Activated CD8-positive, alpha-beta memory T cell treated with anti-CD3 and anti-CD28 coated beads for 1 hour (primary cell): ENCODE measurements around the gene NDRG4.

Experiments
- DNase-seq, 2 donors: peaks; one replicate each; pipeline ENCODE4 v3.0.0-alpha.2; 2020; ENCODE audit warnings: low read depth in 1 of 2; ENCODE audit errors: extremely low read depth in 1 of 2

Gene NDRG4

DNA sequence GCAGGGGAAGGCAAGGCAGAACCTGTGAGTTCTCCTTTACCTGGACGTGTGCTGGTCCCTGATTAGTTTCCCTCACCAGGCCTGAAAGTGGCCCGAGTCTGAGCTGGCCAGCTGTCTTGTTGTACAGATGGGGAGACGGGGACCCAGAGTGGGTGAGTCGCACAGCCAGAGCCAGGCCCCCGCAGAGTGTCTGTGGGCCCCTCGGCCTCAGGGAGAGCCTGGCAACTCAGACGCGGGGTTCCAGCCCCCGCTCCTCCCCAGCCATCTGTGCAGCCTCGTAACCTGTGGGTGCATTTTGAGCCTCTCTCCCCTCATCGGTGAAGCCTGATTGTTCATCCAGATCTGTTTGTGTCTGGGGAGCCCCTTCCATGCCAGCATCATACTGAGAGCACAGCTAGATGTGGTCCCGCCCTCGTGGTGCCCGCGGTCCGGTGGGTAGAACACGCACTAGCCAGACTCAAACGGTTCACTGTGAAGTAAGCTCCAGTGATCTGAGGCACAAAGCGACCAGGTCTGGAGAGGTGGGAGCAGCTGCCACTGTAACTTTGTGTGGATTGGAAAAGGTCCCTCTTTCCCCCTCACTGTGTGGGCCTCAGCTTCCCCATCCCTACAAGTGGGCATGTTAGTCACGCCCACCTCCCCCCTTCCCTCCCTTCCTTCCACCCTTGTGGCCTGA lies 6.0 kb upstream of the NDRG4 start:
- DNase-seq, result no peak

DNA sequence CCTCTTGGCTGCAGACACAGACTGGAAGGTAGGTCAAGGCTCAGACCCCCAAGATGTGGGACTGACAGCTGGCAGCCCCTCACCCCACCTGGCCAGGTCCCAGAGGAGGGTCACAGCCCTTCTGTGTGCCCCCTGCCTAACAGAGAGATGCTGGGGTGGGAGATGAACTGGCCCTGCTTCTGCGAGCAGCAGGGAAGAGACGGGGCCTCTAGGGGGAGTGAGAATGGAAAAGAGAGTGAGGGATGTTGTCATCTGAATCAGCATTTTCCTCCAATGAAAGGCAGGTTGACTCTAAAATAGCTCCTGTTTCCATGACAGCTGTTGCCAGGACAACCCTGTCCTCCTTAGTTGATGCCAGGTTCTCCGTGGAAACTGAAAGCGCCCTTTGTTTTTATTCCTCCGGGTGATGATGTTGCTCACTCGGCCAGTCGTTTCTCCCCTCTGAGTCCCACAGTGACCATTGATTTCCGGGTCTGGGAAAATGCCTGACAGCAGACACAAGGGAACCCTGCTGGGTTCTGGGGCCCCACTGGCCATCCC lies 4.9 kb upstream of the NDRG4 start:
- no peak for DNase-seq

DNA sequence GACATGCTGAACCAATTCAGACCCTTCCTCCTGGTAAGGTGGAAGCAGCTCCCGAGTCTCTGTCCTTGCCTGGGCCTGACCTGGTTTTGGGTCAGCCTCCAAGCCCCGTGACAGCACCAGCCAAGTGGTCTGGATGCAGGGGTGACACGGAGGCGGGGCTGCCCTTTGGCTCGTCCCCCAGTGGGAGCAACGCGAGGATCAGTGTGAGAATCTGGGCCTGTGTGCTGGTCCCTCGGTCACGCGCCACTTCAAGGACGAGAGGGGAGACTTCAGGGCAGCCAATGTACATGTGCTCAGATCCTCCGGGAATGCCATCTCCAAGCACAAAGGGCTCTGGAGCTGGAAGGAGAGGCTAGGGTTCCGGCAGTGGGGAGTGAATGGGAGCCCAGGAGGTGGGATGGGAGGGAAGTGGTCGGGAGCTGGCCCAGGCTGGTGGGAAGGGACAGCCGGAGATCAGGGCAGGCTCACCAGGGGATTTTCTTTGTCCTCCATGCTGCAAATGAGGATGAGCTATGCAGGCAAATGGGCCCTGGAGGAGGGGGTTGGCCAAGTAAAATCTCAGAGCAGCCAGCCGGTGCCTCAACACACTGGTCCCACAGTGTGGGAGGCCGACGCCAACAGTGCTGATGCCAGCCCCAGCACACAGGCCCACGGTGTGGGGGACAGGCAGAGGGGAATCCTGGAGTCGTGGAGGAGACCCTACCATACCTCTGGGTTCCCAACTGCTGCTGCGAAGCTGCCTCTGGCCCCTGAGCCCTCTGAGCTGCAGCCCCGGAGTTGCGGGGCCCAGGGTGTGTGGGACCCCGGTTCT lies 4.2 kb upstream of the NDRG4 start:
- no peak for DNase-seq

DNA sequence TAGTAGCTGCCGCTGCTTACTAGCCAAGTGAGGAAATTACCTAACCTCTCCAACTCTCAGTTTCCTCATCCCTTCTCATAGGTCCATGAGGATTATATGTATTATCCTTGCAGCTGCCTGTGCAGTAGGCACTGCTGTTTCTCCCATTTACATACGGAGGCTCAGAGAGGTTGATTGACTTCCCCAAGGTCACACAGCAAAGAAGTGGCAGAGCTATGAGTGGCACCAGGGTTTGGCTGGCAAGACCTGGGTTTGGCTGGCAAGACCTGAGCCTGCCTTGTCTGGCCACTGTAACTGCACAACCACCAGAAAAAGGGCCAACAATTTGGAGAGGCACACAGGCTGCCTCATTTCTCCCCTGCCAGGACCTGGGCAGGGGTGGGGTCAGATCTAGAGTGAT lies 2.5 kb upstream of the NDRG4 start:
- DNase-seq, result no peak

DNA sequence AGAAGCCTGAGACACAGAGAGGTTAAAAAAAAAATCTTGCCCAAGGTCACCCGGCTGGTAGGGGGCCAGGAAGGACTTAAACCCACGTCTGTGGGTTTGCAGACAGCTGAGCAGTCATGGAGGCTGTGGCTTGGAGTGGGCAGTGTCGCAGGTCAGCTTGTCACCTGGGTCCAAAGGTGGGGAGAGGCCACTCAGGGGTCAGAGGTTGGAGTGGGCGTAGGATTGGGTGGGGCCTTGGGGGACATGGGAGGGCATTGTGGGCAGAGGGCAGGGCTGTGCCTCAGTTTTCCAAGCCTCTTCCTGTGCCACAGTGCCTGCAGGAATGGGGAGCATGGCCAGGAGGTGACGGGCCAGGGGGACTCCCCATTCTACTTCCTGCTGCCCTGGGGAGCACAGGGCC lies 2.0 kb upstream of the NDRG4 start:
- no peak for DNase-seq

DNA sequence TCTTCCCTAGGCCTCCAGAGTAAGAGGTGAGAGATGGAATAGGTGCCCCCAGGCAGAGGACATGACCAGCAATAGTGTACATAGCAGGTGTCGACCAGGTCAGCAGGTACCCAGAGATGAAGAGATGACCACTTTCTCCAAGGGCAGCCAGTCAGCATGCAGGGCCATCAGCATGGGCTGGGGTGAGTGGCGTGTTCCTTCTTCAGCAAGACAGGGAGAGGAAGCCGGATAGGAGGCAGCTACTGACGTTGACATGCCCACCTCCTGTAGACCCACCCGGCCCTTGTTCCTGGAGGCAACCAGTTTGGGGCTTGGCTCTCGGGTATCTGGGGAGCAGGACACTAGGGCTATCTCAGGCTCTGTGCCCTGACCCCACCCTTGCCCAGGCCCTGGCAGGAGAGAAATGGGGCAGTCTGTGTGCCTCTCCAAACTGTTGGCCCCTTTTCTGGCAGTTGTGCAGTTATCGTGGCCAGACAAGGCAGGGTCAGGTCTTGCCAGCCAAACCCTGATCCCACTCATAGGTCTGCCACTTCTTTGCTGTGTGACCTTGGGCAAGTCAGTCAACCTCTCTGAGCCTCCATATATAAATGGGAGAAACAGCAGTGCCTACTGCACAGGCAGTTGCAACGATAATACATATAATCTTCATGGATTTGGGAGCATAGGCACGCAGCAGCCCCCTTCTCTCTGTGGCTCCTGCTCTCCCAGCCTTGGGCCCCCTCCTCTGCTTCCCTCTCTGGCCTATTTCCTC lies 1.4 kb upstream of the NDRG4 start:
- no peak for DNase-seq

DNA sequence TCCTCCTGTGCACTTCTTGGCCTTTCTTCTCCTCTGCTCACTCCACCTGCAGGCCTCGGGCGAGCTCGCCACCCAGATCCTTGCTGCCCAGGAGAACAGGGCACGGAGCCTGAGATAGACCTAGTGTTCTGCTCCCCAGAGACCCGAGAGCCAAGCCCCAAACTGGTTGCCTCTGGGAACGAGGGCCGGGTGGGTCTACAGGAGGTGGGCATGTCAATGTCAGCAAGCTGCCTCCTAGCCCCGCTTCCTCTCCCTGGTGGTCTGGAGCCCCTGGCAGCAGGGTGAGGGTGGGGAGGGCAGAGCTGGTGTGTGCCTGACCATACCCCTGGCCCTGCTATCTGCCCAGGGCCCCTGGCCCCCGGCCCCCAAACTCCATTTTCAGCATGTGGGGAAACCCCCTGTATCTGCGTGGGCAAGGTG lies 841 bp upstream of the NDRG4 start:
- DNase-seq, result no peak

DNA sequence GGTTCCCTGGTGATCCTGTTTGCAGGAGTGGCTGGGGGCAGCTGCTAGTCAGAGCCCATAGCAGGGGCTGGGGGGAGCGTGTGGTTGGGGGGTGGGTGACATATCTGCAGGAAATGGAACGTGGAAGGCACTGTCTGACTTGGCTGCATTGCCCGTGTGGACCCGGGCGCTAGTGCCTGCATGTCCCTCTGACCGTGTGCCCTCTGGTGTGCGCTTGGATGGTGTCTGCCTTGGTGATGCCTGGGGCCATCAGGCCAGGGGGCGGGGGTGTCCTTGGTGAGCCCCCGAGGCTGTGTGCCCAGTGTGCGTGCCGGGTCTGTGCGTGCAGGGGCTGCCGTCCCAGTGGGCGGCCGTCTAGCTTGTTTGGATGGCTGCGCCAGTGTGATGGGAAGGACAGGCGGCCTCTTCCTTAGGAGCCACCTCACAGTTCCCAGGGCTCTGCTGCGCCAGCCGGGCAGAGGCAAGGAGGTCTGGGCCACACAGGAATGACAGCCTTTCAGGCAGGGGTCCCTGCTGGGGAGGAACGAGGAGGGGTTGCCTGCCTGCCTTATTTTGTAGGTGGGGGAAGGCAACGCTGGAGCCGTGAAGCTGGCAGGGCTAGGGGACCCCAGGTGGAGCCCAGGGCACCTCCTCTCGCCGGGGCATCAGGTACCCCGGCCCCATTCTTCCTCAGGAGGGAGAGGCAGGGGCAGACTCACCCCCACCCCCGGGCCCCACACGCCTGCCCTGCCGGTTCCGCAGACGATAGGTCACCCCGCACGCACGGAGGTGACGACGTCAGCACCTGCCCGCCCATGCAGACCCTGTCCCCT lies 693 bp downstream of the NDRG4 start:
- DNase-seq, result no peak

DNA sequence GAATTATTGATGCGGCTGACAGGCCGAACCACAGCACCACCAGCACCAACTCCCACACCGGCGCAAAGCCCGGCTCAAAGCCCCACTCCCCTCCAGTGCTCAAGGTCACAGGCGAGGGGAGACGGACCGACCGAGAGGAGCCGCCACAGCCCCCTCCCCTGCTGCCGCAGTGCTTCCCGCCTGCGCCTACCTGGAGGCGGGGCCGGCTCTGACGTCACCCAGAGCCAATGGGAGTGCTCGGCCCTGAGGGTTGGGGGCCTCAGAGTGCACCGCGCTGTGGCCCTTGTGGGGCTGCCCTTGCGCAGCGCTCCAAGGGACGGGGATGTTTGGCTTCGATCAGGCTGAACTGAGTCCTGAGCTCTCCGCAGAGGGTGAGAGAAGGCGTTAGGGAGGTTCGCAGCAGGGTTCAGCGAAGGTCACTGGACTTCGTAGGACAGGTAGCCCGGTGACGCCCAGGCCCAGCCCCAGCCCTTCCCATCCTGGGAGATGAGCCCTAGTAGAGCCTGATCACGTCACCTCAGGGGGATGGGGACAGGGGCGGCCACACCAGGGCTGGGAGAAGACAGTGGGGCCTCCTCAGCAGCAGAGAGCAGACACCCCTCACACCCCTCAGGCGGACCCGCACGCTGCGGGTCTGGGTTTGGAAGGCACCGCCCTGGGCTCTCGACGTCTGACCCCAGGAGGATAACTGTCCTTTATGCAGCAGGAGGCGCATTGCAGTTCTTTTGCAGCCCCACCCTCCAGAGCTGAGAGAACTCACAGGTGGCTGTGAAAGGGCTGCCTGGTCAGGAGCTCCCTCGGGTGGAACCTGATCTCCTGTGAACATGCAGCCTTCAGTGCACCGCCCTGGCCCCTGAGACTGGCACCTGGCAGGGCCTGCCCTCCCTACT lies 1.5 kb downstream of the NDRG4 start:
- no peak for DNase-seq

DNA sequence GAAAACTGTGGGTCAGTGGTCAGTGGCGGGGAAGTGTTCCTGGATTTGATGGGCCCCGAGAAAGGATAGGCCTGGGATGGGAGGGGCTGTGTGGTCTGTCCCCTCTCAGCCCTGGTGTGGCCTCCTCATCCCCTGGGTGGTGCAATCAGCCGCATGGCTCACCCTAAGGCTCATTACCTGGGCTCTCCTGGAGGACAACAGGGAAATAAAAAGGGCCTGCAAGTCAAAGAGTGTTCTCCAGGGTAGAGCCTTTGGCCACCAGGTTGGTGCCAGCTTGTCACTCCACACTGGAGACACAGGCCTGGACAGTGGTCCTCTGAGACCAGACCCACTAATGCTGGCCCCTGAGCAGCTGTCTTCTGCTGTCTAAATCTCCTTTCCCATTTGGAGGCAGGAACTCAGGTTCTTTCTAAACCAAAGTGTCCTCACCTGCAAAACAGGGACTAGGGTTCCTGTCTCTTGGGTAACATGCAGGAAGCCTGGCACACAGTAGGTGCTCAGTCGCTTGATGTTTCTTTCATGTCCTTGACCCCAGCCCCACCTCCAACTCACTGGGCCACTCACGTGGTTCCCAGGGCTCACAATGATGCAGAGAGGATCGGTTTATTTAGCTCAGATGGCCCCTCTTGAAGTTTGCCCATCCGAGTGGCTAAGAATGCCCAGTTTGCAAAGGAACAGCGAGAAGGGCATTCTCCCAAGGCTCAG lies 2.4 kb downstream of the NDRG4 start:
- DNase-seq, result no peak

DNA sequence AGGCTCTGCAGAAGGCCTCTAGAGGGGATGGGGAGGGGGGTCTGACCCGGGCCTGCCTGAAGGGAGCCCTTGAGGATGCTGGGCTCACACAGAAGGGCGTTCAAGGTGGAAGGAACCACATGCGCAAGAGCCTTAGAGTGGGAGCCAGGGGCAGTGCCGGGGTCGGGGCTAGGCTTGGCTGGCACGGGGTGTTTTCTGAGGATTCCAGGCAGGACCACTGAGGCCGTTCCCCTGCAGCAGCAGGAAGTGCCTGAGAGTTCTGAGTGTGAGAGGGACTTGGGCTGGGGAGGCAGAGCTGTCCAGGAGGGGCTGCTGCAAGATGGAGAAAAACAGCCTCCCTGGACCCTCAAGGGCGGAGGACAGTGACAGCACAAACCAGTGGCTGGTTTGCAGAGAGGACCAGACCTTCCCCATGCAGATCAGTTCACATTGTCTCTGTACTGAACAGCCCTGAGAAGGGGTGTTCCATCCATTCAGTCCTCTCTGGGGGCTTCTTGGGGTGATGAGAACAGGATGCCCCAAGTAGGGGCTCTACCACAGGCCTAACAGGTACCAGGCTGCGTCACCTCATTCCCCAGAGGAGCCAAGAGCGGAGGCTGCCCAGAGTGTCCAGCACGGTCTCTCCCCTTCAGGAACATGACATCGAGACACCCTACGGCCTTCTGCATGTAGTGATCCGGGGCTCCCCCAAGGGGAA lies 3.4 kb downstream of the NDRG4 start:
- no peak for DNase-seq

DNA sequence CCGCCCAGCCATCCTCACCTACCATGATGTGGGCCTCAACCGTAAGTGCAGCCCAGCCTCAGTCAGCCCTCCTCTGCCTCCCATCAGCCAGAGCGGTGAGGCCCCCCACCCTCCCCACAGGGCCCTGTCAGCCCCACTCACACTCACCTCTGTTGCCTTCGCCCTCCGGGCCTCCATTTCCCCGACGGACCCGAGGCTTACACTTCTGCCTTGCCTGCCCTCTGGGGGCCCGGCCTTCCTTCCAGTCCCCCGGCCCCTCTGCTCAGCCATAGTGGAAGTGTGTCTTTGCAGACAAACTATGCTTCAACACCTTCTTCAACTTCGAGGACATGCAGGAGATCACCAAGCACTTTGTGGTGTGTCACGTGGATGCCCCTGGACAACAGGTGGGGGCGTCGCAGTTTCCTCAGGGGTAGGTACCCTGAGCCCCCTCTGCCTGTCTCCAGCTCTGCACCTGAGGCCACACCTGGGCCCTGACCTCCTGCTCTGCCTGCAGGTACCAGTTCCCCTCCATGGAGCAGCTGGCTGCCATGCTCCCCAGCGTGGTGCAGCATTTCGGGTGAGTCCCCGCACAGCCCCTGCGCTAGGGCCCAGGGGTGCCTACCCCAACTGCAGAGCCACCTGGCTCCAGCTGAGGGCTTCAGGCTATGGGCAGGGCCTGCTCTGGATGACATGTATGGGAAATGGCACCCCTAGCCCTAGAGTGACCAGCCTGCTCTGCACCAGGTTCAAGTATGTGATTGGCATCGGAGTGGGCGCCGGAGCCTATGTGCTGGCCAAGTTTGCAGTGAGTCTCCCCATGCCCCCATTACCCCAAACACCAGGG lies 4.1 kb downstream of the NDRG4 start:
- no peak for DNase-seq

DNA sequence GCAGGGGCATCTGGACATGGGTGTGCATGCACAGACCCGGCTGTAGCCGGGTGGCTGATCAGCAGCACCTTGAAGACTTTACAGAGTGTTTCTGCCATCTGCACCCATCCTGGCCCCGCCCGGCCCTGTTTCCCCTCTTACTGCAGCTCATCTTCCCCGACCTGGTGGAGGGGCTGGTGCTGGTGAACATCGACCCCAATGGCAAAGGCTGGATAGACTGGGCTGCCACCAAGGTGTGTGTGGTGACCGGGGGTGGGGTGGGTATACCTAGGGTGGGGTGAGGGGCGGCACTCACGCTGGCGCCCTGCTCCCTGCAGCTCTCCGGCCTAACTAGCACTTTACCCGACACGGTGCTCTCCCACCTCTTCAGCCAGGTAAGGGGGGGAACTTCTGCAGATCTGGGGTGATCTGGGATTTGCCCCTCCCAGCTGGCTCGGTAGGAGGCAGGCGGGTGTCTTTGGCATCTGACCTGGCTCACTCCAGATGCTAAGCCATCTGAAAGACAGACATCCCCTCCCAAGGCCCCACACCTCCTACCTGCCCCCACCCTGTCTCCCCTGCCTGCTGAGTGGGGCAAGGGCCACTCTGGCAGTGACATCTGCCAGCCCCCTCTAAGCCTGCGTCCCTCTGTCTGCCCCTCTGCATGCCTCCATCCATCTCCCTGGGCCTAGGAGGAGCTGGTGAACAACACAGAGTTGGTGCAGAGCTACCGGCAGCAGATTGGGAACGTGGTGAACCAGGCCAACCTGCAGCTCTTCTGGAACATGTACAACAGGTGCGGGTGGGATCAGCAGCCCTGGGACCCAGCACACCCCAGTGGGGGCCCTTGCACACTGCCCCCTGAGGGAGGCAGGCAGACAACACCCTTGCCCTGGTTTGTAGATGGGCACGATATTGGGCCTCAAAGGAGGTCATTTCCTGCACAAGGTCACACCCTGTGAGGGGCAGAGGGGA lies 6.6 kb downstream of the NDRG4 start:
- DNase-seq, result no peak

DNA sequence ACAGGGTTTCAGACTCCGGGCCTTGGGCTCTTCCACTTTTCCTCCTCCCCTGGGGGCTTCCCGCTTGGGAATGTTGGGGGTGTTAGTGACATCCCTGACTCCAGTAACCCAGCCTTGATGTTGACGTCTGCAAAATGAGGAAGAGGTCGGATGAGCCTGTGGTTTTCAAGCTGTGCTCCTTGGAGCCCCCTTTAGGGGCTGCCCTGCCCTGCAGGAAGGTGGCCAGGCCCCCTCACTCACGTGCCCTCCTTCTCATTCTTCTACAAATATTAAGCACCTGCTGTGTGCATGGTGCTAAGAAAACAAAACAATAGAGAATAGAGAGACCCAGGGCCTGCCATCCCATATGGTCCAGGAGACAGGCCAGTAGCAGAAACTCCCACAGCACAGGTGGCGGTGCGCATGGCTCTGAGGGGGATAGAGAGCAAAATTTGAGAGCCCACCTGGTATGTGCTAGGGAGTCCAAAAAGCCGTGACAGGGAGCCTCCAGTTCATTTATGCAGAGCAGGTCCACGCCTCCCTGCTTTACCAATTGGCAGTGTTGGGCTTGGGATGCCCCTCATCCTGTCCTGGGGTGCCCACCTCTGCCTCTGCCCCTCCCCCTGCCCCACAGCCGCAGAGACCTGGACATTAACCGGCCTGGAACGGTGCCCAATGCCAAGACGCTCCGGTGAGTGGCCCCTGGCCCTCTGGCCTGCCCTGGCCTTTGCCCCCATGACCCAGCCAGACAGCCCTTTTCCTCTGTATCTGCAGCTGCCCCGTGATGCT lies 7.4 kb downstream of the NDRG4 start:
- DNase-seq, result no peak

DNA sequence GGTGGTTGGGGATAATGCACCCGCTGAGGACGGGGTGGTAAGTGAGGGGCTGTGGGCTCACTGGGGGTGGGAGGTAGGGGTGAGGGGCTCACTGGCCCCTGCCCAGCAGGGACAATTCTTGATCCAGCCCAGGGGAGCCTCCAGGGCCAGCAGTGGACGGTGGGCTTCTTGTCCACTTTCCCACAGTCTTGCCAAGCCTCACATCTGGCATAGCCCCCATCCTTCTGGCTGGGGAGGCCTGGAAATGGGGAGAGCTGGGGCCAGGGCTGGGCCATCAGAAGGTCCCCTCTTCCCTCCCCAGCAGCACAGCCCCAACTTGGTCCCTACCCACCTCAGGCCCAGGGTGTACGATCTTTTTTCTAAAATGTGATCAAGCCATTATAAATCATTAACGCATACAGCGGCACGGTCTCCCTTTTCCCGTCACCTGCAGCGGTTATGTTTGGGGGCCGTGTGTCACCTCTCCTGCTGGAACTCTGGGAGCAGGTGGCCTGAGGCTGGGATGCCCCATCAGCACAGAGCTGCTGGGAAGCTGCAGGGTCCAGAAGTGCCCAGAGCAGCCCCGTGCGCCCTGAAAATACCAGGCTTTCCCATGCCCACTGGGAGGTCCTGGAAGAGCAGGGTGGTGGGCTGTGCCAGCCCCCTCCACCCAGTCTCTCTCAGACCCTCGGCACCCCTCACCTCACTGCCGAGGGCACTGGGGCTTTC lies 8.2 kb downstream of the NDRG4 start:
- no peak for DNase-seq
